ENCODE measurements around the gene HDAC4.

The HDAC4 gene

GRCh38 chr2:239109041-239109927, 291.5 kb downstream of the HDAC4 start:
- DNase-seq (ENCODE audit: low read depth in 2 of 2): no peak

DNA sequence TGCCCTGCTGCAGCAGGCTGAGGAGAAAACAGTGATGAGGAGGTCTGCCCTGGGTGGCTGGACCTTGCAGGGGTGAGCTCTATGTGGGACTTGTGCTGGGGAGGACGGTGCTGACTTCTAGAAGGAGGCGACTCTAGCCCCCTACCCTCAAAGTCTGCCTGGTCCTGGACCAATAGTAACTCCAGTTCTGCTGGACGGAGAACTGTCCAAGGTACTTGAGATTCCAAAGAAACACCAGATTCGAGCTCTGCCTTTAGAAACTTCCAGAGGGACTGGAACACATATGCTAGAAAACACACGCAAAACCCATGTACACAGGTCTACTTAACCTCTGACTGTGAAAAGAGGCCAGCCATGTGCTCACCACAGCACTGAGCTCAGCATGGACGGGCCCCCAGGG, 292.4 kb downstream of the HDAC4 start:
- no peak for DNase-seq (ENCODE audit: low read depth in 2 of 2)

DNA sequence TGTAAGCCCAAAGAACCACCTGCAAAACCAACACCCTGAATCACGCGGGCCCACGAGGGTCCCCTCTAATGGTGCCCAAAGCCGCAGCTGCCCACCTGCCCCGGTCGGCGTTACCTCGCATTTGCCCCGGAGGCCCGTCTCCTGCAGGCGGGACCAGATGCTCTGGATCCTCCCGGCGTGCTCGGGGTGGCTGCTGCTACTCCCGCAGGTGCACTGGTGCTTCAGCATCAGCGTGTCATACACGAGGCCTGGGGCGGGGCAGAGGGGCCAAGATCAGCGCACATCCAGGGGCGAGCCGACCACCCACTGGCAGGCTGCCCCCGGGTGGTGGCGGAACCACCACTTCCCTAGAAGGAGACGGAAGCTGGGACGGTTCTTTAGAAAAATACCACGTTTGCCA, 292.9 kb downstream of the HDAC4 start:
- DNase-seq (ENCODE audit: low read depth in 2 of 2): no peak

DNA sequence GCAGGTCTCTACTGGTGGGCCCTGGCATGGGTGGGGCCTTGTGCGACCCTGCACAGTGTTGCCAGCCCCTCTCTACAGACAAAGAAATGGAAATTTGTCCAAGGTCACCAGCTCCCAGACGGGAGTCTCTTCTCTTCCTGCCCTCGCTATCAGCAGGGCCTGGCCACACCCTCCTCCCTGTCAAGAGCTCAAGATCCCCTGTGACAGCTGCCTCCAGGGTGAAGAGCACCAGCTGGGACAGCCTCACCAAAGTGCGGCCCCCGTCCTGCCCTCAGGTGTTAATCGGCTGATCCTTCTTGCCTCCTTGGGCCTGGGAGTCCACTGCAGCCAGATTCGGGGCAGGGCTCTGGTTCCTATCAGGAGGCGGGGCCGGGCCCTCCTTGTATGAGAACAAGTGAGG, 293.9 kb downstream of the HDAC4 start:
- no peak for DNase-seq (ENCODE audit: low read depth in 2 of 2)

- peak; percentile 11 to 15 for DNase-seq (ENCODE audit: low read depth in 2 of 2)
Observed at GRCh38 chr2:239106314-239106908, 294.4 kb downstream of the HDAC4 start.

DNA sequence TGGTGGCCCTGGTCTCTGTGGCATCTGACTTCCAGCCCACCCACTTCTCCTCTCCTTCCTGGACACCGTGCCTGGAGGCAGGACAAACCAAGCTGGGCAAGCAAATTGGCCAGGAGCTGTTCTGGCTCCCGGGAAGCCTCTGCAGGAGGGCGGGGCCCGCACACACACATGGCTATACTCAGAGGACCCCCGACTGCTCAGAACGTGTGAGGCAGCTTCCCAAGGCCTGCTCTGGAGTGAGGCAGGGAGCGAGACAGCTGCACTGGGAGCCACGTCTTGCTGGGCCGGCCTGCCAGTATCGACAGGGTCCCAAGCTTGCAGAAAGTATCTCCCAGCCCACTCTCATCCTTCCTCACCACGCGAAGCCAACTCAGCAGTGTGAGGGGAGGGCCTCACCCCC, 295.6 kb downstream of the HDAC4 start:
- no peak for DNase-seq (ENCODE audit: low read depth in 2 of 2)

GRCh38 chr2:239104800-239105199, 296.0 kb downstream of the HDAC4 start:
- no peak for DNase-seq (ENCODE audit: low read depth in 2 of 2)

DNA sequence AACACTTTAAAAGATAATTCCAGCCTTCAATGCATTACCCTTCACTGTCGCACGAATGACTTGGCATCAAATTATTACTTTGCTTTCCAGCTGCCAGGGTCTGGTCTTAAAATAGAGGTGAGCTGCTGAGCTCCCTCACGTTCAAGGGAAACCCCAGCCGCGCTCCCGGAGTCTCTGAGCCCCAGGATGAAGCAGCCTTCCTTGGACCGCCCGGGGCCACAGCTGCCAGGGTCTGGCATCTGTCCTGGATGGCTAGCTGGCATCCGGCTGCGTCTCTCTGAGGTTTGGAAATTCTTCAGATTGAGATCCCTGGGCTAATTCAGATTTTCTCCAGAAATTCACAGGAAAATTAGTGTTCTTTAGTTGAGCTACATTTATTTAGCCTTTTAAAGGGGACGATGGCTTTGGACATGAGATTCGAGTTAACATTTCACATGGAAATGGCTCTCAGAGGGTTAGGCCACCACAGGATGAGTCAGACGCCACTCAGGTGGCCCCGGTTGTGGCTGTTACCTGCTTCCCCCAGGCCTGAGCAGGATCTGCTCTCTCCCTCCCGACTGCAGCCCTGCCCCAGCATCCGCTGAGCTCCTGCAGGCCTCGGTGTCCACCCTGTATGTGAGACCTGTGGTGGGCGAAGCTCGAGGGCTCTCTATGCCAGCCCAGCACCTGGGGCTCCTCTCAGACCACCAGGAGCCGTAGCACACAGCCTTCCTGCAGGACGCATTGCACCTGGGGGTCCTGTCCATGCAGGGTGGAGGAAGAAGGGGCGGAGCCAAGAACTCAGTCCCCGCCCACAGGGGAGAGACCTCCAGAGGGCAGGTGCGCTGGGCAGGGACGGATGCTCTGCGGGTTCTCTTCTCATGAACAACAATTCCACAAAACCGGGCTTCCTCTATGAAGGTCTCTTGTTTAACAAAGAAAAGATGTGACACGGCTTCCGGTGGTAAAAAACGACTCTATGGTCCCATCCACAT, 297.4 kb downstream of the HDAC4 start:
- DNase-seq (ENCODE audit: low read depth in 2 of 2): no peak

GRCh38 chr2:239102266-239102665, 298.6 kb downstream of the HDAC4 start:
- DNase-seq (ENCODE audit: low read depth in 2 of 2): no peak

- DNase-seq (ENCODE audit: low read depth in 2 of 2): no peak
Observed at GRCh38 chr2:239101807-239102206, 299.0 kb downstream of the HDAC4 start.

DNA sequence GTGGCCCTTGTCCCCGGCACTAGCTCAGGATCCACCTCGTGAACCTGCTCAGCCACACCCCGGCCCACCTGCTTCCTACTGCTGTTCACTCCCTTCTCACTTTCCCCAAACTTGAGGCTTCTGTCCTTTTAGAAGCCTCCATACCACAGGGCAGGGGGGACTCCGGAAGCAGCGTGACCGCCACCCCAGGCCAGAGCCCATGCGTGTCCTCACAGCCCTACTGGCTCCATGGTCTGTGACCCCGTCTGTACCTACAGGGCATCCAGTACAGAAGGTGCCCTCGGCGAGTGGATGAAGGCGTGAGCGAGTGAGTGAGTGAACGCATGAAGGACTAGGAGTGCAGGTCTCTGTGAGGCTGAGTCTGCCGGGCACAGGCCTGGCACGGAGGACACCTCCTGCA, 299.7 kb downstream of the HDAC4 start:
- no peak for DNase-seq (ENCODE audit: low read depth in 2 of 2)

DNA sequence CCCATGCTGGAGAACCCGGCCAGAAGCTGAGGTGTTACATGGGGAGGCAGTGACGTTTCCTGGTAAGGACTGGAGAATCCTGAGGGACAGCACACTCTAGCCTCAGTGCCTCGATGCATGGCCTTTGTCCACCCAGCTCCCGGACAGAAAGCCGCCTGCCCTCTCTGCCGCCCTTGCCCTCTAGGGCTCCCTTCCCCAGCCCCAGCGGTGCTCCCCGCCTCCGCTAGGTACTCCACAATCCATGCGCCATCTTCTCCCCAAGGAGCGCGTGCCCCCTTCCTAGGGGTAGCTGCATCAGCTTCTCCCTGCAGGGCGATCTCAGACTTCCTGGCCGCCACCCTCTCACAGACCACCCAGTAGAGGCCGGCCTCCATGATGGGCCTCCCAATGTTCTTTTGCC, 301.3 kb downstream of the HDAC4 start:
- no peak for DNase-seq (ENCODE audit: low read depth in 2 of 2)

DNA sequence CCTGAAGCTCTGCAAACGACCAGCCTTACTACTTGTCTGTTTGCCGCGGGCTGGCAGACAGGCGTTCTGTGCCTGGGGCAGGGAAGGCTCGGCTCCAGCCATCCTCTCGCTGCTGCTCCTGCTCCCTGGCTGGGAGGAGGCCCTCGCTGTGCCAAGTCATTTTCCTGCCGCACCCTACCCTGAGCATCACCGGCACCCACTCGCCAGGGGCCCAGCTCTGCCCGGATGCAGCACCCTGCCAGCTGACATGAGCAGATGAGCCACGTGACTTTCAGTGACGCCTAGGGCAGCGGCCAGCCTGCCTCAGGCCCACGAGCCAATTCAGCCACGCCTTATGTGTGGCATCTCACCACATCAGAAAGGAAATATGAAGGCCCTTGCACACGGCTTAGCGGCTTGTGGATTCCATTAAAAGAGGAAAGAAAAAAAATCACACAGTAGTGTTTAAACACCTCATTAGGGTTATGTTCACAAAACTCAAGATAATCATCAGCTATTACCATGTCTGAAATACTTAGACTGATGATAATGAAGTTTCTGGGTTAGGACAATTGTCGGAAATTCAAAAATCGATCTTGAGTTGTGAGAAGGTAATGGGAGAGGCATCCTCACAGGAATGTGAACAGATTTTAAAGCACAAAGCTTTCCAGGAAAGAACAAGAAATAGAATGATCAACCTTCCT, 302.4 kb downstream of the HDAC4 start:
- DNase-seq (ENCODE audit: low read depth in 2 of 2): no peak

- no peak for DNase-seq (ENCODE audit: low read depth in 2 of 2)
Observed at GRCh38 chr2:239097428-239097696, 303.5 kb downstream of the HDAC4 start.

DNA sequence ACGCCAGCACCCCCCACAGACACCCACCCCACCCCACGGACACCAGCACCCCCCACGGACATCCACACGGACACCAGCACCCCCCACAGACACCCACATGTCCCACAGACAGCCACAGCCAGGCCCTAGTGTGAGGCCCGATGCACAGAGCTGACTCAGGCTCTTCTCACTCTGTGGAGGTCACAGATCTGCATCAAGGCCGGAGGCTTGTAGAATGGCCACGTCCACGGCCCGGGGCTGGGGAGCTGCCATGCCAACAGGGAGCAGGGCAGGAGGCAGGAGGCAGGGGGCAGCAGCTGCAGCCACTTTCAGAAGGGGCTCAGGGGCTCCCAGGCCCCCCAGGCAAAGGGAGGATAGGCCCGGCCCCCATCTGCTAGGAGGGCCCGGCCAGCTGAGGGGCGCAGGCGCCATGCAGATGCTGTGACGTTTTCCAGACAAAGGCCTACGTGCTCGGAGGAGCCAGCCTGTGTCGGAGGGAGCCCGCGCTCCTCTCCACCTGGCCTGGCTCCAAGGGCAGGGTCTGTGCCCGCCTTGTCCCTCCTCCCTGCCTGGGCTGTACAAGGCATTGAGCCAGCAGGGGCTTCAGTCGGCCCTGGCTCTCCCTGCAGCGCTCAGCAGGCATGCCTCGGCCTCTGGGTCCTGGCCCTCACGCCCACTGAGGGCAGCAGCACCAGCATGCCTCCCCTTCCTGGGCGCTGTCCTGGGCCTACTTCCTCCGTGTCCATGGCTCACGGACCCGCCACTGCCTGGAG, 304.0 kb downstream of the HDAC4 start:
- no peak for DNase-seq (ENCODE audit: low read depth in 2 of 2)

- DNase-seq (ENCODE audit: low read depth in 2 of 2): no peak
Observed at GRCh38 chr2:239095460-239096081, 305.2 kb downstream of the HDAC4 start.

GRCh38 chr2:239094867-239095266, 306.0 kb downstream of the HDAC4 start:
- DNase-seq (ENCODE audit: low read depth in 2 of 2): no peak

DNA sequence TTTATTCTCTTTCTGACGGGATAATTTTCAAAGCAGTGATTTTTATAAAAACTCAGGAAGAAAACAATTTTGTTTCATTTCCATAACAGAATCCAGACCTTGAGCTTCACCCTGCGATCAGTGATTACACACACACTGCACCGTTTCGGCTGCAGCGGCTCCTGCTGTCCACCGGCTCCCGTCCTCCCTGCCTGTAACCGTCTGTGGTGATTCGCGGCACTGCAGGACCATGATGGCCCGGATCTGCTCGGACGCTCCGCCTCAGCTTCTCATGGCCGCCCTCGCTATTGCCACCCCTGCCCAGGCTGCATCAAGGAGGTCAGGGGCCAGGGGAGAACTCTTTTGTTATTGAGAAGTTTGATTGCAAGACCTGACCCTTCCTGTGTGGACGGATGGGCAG, 306.9 kb downstream of the HDAC4 start:
- DNase-seq (ENCODE audit: low read depth in 2 of 2): no peak

DNA sequence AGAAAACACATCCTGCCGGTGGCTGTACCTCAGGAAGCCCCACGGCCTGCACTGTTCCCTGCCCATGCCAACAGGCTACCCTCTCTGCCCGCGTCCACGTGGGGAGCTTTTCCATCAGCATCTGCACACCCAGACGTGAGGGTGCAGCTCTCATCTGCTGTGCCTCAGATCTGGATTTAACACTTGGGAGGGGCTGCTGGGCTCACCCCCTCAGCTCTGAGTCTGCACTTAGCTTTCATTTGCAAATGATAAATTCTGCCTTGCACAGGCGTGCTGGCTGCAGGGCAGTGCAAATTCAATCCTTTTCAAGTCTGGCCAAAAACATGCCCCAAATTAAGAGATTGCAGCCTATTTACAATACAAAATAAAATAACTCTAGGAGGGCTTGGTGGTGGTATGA, 307.3 kb downstream of the HDAC4 start:
- DNase-seq (ENCODE audit: low read depth in 2 of 2): no peak

GRCh38 chr2:239092571-239093294, 308.1 kb downstream of the HDAC4 start:
- DNase-seq (ENCODE audit: low read depth in 2 of 2): no peak

Measured in fibroblast of skin of left quadriceps (primary cell).